Stimulated activated CD8-positive, alpha-beta memory T cell treated with anti-CD3 and anti-CD28 coated beads, Interleukin-15, amount 100 ng/mL, for 24 hours (primary cell): ENCODE results near the gene PLEKHG4B.

ENCODE experiments used
- DNase-seq: peaks from one replicate; pipeline ENCODE4 v3.0.0-alpha.2; 2020; ENCODE audit warnings: low read depth

Gene PLEKHG4B

GRCh38 chr5:136901-137300 is 44.9 kb downstream of the PLEKHG4B start:
- no peak for DNase-seq

DNA sequence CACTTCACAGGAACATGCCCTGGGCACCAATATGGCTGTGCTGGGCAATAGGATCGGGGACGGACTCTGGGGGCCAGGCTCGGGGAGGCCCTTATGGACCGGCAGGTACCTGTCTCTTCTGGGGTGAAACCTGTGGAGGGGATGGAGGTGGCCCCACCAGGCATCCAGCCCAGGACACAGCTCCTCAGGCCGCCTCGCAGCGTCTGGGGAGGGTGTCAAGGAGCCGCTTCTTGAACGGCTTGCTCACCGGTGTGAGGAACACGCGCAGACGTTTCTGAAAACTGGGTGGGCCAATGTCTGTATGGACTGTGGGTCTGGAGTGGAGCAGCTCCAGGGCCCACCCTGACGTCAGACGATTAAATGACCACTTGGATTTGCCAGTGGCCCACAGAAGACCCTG is 45.8 kb downstream of the PLEKHG4B start:
- DNase-seq, result no peak

- DNase-seq, result no peak
These were observed 47.0 kb downstream of the PLEKHG4B start for GRCh38 chr5:138936-139335.

- DNase-seq, result no peak
These were observed 47.8 kb downstream of the PLEKHG4B start for GRCh38 chr5:139579-140442.

GRCh38 chr5:140443-140829 is 48.5 kb downstream of the PLEKHG4B start:
- DNase-seq, result no peak

DNA sequence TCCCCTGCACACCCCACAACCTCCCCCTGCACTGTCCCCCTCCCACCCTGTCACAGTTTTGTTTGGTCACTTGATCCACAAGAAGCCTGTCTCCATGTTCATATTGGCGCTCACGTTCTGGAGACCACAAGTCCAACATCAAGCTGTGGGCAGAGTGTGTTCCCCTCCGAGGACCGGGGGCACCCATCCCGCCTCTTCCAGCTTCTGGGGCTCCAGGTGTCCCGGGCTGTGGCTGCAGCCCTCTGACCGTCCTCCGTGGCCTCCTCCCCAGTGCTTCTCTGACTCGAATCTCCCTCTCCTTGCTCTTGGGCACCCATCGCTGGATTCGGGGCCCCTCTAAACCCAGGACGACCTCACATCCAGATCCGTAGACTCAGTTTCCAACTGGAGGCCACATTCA is 49.2 kb downstream of the PLEKHG4B start:
- DNase-seq, result no peak

DNA sequence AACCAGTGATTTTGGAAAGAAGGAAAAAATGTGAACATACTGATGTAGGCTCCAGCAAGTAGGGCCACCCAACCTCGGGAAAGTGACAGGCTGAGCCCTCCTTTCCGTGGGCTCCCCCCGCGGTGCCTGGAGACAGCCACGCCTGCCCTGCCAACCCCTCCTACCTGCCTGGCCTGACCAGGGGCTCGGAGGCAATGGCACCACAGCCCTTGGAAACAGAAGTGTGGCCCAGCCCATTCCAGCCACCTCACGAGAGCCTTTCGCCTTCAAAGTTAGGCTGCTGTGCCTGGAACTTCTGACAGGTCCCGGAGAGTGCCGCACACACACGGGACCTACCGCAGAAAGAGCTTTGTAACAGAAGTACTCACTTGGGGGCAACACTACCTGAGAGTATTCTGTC is 49.8 kb downstream of the PLEKHG4B start:
- no peak for DNase-seq

DNA sequence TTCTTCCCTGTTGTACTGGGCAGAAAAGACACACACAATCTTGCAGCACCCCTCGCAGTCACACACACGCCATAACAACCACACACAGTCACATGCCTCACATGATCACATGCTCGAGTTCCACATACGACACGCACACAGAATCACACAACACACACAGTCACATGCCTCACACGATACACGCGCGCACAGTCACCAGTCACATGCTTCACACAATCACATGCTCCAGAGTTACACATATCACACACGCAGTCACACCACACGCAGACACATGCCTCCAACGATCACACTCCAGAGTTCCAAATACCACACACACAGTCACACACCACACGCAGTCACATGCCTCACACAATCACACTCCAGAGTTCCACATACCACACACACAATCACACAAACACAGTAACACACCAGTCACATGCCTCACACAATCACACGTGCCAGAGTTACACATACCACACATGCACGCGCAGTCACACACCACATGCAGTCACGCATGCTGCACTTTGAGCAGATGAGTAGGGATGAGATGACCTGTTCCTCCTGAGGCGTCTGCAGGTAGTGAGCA is 50.4 kb downstream of the PLEKHG4B start:
- DNase-seq, result no peak

GRCh38 chr5:143041-143440 is 51.1 kb downstream of the PLEKHG4B start:
- DNase-seq, result no peak

DNA sequence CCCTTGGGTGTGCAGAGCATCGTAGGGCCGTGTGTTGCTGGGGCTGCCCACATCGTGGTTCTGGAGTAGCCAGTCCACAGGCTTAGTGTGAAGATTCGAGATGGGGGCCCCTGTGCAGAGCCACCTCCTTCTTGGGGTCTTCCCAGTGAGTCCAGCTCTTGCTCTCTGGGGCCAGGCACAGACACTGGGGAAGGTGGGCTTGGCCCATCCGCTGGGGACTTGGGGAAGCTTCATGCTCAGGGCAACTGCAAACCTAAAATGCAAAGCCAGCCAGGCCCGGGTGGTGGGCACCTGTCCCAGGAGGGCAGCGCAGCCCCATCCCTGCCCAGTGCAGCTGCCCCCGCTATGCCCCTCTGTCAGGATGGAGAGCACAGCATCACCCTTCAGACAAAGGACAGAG is 53.0 kb downstream of the PLEKHG4B start:
- no peak for DNase-seq

DNA sequence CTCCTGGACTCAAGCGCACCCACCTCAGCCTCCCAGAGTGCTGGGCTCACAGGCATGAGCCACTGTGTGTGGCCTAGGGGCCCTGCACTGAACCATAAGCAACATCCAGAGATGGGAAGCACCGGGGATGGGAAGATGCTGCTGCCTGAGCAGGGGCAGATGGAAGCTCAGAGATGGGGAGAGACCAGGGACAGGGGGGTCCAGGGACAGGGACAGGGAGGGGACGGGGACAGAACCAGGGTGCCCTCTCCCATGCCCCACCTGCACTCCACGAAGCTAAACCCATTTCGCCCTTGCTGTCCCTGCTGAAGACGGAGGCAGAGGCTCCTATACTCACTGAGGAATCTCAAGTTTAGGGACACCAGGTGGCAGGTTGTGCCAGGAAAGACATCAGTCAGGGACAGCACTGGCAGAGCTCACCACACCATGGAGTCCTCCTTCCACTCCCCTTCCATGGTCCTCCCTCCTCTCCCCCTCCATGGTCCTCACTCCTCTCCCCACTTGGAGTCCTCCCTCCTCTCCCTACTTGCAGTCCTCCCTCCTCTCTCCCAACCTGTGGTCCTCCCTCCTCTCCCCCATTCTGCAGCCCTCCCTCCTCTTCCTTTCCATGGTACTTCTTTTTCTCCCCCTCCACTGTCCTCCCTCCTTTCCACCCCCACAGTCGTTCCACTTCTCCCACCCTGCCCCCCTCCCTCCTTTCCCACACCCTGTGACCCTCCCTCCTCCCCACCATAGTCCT is 53.8 kb downstream of the PLEKHG4B start:
- DNase-seq, result no peak

DNA sequence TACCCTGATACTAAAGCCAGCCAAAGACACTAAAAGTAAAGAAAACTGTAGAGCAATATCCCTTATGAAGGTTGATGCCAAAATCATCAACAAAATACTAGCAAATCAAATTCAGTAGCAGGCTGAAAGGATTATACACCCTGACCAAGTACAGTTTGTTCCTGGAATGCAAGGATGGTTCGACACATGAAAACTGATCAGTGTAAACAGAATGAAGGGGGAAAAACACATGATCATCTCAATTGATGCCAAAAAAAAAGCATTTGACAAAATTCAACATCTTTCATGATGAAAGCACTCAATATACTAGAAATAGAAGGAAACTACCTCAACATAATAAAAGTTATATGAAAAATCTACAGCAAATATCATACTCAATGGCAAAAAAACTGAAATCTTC is 55.8 kb downstream of the PLEKHG4B start:
- no peak for DNase-seq

GRCh38 chr5:149745-150485 is 57.9 kb downstream of the PLEKHG4B start:
- DNase-seq, result no peak

- DNase-seq, result no peak
These were observed 58.8 kb downstream of the PLEKHG4B start for GRCh38 chr5:150746-151145.

- DNase-seq, result no peak
These were observed 60.1 kb downstream of the PLEKHG4B start for GRCh38 chr5:152077-152476.

- DNase-seq, result no peak
These were observed 61.3 kb downstream of the PLEKHG4B start for GRCh38 chr5:153256-153655.

GRCh38 chr5:154236-154635 is 62.3 kb downstream of the PLEKHG4B start:
- no peak for DNase-seq

- DNase-seq, result no peak
These were observed 62.9 kb downstream of the PLEKHG4B start for GRCh38 chr5:154826-155225.

GRCh38 chr5:155651-156410 is 63.9 kb downstream of the PLEKHG4B start:
- no peak for DNase-seq

- no peak for DNase-seq
These were observed 64.6 kb downstream of the PLEKHG4B start for GRCh38 chr5:156411-157072.

DNA sequence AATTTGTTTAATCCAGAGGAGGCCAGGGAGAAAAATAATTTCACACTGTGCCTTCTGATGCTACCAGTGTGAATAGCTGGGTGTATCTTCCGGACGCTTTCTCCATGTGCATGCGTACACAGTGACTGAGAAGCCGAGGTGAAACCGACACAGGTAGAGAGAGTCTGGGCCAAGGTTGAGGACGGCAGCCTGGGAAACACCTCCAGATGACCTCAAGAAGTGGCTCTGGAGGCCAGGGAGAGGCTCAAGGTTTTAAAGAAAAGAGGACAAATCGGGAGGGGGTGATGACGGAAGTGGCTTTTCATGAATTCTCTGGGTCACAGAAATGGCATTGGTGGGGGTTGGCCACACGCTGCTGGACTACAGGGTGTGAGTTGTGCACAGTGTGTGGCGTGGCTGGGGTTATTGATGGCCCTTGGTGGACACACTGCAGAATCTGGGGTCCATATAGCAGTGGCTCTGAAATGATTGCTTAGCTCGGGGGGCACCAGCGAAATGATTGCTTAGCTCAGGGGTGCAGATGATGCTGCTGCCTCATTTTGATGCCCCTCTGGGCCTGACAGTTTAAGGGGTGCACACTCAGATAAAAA is 65.3 kb downstream of the PLEKHG4B start:
- DNase-seq, result no peak
